ENCODE measurements around the gene WNT3. TPM values are rescaled to one million over a fixed set of nuclear protein-coding genes. Genes with fewer than 3 reads are reported as not detected.

The WNT3 gene
- total RNA-seq, 2 experiments from 2014 or later = not detected

- Histone ChIP-seq H3K27me3 (ENCODE audit: control insufficient read depth in 1 of 2, insufficient read depth in 2 of 2, low read length in 2 of 2) (peaks cover 30 to 36% of the 10 kb centered on the region in 2 experiments), H3K4me3 (ENCODE audit: low read length) (no peak overlapping the region), H3K4me1 (ENCODE audit: insufficient read depth, low read length) (peaks cover 12% of the 10 kb centered on the region), H3K9me3 (ENCODE audit: control insufficient read depth in 1 of 2, insufficient read depth in 1 of 2, low read length in 2 of 2) (peaks cover 0 to 11% of the 10 kb centered on the region in 2 experiments), H3K36me3 (ENCODE audit: insufficient read depth, low read length) (no peaks in the 10 kb centered on the region), H3K27ac (ENCODE audit: low read depth in 1 of 2, low read length in 2 of 2) (no peak overlapping the region)
- no peak for TF ChIP-seq CTCF (IDR thresholded peaks at IDR 0.05)
- peaks cover 5% of the 10 kb centered on the region for H3K4me1 Mint-ChIP-seq (ENCODE audit: low read depth)
- intact Hi-C loops (cut with DNase I, micrococcal nuclease) = no loop called here
- ATAC-seq (ENCODE audit: poor library complexity) = no peak
- H3K36me3 Mint-ChIP-seq (ENCODE audit: low read depth) = no peaks in the 10 kb centered on the region
- no peak overlapping the region for H3K27ac Mint-ChIP-seq
- peaks cover 77% of the 10 kb centered on the region for H3K27me3 Mint-ChIP-seq
- ChIA-PET CTCF (no interaction called here), POLR2A (no interaction called here)
- H3K9me3 Mint-ChIP-seq = no peaks in the 10 kb centered on the region
- DNase-seq = no peak
- no peak overlapping the region for H3K4me3 Mint-ChIP-seq
These were observed 36.0 kb upstream of the WNT3 start for GRCh38 chr17:46854515-46854914.

GRCh38 chr17:46853896-46854444, 35.5 kb upstream of the WNT3 start:
- POLR2A ChIA-PET = no interaction called here
- no peak overlapping the region for H3K27ac ChIP-seq (ENCODE audit: low read depth in 1 of 2, low read length in 2 of 2)
- TF ChIP-seq CTCF (IDR thresholded peaks at IDR 0.05) = no peak
- CTCF ChIA-PET = no interaction called here
- peaks cover 0 to 11% of the 10 kb centered on the region in 2 experiments for H3K9me3 ChIP-seq (ENCODE audit: control insufficient read depth in 1 of 2, insufficient read depth in 1 of 2, low read length in 2 of 2)
- no peak overlapping the region for H3K4me3 ChIP-seq (ENCODE audit: low read length)
- ATAC-seq (ENCODE audit: poor library complexity) (no peak), DNase-seq (no peak)
- peaks cover 36% of the 10 kb centered on the region in 2 experiments for H3K27me3 ChIP-seq (ENCODE audit: control insufficient read depth in 1 of 2, insufficient read depth in 2 of 2, low read length in 2 of 2)
- no peak overlapping the region for H3K4me3 Mint-ChIP-seq
- H3K36me3 ChIP-seq (ENCODE audit: insufficient read depth, low read length) = no peaks in the 10 kb centered on the region
- peaks cover 5% of the 10 kb centered on the region for H3K4me1 Mint-ChIP-seq (ENCODE audit: low read depth)
- H3K36me3 Mint-ChIP-seq (ENCODE audit: low read depth) = no peaks in the 10 kb centered on the region
- intact Hi-C loops (cut with DNase I, micrococcal nuclease) = no loop called here
- peaks cover 12% of the 10 kb centered on the region for H3K4me1 ChIP-seq (ENCODE audit: insufficient read depth, low read length)
- H3K27me3 Mint-ChIP-seq = peaks cover 82% of the 10 kb centered on the region
- no peaks in the 10 kb centered on the region for H3K9me3 Mint-ChIP-seq
- H3K27ac Mint-ChIP-seq = no peak overlapping the region

- peak within 1 kb of the TSS; percentile 22 for H3K4me3 ChIP-seq (ENCODE audit: low read length)
- CTCF ChIA-PET = no interaction called here
- H3K27me3 Mint-ChIP-seq = peaks cover 91% of the 10 kb centered on the region
- intact Hi-C loops (cut with DNase I, micrococcal nuclease) = no loop called here
- DNase-seq (peak in 4 of 14 experiments; percentile 29 to 59 (median 40)), ATAC-seq (ENCODE audit: poor library complexity) (peak; percentile 46)
- no peak for TF ChIP-seq CTCF (IDR thresholded peaks at IDR 0.05)
- no peaks in the 10 kb centered on the region for H3K36me3 Mint-ChIP-seq (ENCODE audit: low read depth)
- no peaks in the 10 kb centered on the region for H3K9me3 Mint-ChIP-seq
- H3K4me1 Mint-ChIP-seq (ENCODE audit: low read depth) = peaks cover 5% of the 10 kb centered on the region
- H3K27me3 ChIP-seq (ENCODE audit: control insufficient read depth in 1 of 2, insufficient read depth in 2 of 2, low read length in 2 of 2) = peaks cover 52 to 57% of the 10 kb centered on the region in 2 experiments
- H3K27ac ChIP-seq (ENCODE audit: low read depth in 1 of 2, low read length in 2 of 2) = no peak within 1 kb of the TSS
- H3K27ac Mint-ChIP-seq = no peak within 1 kb of the TSS
- peaks cover 12% of the 10 kb centered on the region for H3K4me1 ChIP-seq (ENCODE audit: insufficient read depth, low read length)
- no peaks in the 10 kb centered on the region for H3K36me3 ChIP-seq (ENCODE audit: insufficient read depth, low read length)
- POLR2A ChIA-PET = no interaction called here
- H3K9me3 ChIP-seq (ENCODE audit: control insufficient read depth in 1 of 2, insufficient read depth in 1 of 2, low read length in 2 of 2) = peaks cover 0 to 11% of the 10 kb centered on the region in 2 experiments
- H3K4me3 Mint-ChIP-seq = peak within 1 kb of the TSS; percentile 62
These were observed 32.7 kb upstream of the WNT3 start, which contains the start of gene WNT9B for GRCh38 chr17:46851029-46851741. TSS of gene WNT9B (plus strand) at chr17:46851583. CDS start at chr17:46851639, 56 bp downstream.
